ENCODE data around the gene COL19A1.

Gene COL19A1

GRCh38 chr6:70131528-70131927 is 265.2 kb downstream of the COL19A1 start:
- no peak for DNase-seq

- no peak for DNase-seq
Observed at GRCh38 chr6:70133246-70133645, 266.9 kb downstream of the COL19A1 start.

GRCh38 chr6:70134542-70134941 is 268.2 kb downstream of the COL19A1 start:
- DNase-seq, result no peak

GRCh38 chr6:70135219-70136160 is 269.1 kb downstream of the COL19A1 start:
- DNase-seq, result no peak

GRCh38 chr6:70136996-70137395 is 270.6 kb downstream of the COL19A1 start:
- no peak for DNase-seq

- DNase-seq, result no peak
Observed at GRCh38 chr6:70140496-70140895, 274.1 kb downstream of the COL19A1 start.

- DNase-seq, result no peak
Observed at GRCh38 chr6:70142034-70142433, 275.7 kb downstream of the COL19A1 start.

GRCh38 chr6:70145178-70145577 is 278.8 kb downstream of the COL19A1 start:
- DNase-seq, result no peak

- DNase-seq, result no peak
Observed at GRCh38 chr6:70149209-70149788, 282.9 kb downstream of the COL19A1 start.

GRCh38 chr6:70150521-70150920 is 284.2 kb downstream of the COL19A1 start:
- DNase-seq, result no peak

GRCh38 chr6:70151616-70152015 is 285.3 kb downstream of the COL19A1 start:
- no peak for DNase-seq

- DNase-seq, result no peak
Observed at GRCh38 chr6:70152786-70153185, 286.4 kb downstream of the COL19A1 start.

- DNase-seq, result no peak
Observed at GRCh38 chr6:70157086-70157485, 290.7 kb downstream of the COL19A1 start.

- no peak for DNase-seq
Observed at GRCh38 chr6:70160276-70160675, 293.9 kb downstream of the COL19A1 start.

- DNase-seq, result no peak
Observed at GRCh38 chr6:70162972-70163371, 296.6 kb downstream of the COL19A1 start.

GRCh38 chr6:70163795-70164194 is 297.4 kb downstream of the COL19A1 start:
- DNase-seq, result no peak

GRCh38 chr6:70164556-70164955 is 298.2 kb downstream of the COL19A1 start:
- DNase-seq, result no peak

- peak; percentile 65 for DNase-seq
Observed at GRCh38 chr6:70166088-70166958, 300.0 kb downstream of the COL19A1 start.

GRCh38 chr6:70168681-70169377 is 302.5 kb downstream of the COL19A1 start:
- DNase-seq, result no peak

GRCh38 chr6:70171236-70171635 is 304.9 kb downstream of the COL19A1 start:
- DNase-seq, result no peak

GRCh38 chr6:70172252-70172651 is 305.9 kb downstream of the COL19A1 start:
- no peak for DNase-seq

GRCh38 chr6:70175770-70176169 is 309.4 kb downstream of the COL19A1 start:
- DNase-seq, result no peak
